GM21367 (cell line): Measurements from ENCODE around the gene CCNG1.

Source experiments
- ATAC-seq: cut with Tn5 transposase; IDR thresholded peaks from one replicate; pipeline ENCODE4 v1.9.1; 2021; ENCODE audit not compliant: unreplicated experiment

CCNG1 gene

DNA sequence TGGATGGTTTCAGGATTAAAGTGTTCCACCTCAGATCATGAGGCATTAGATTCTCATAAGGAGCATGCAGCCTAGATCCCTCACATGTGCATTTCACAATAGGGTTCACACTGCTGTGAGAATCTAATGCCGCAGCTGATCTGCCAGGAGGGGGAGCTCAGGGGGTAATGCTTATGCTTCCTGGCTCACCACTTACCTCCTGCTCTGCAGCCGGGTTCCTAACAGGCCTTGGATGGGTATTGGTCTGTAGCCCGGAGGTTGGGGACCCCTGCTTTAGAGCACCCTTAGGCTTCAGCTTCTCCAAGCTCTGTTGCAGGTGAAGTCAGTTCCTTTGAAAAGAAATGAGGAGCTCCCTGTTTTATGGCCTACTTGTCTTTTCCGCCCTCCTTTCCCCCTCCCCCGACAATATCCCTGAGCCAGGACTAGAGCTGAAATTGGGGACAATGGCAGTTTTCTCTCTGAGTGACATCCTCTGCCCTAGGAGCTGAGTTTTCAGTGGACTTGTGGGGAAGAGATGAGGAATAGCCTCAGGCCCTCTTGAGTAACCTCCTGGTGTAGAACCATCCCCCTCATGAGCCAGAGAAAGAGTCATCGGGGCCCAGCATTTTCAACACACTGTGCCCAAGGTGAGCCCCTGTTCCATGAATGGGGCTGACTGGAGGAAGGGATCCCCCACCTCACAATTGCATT, 51.8 kb downstream of the CCNG1 start:
- no peak for ATAC-seq

- no peak for ATAC-seq
Observed at GRCh38 chr5:163489745-163490075, 52.3 kb downstream of the CCNG1 start.
